A549 (cell line): Measurements from ENCODE around the gene MIB1. TPM values are rescaled to one million over a fixed set of nuclear protein-coding genes. Genes with fewer than 3 reads are reported as not detected.

Source experiments
- ATAC-seq, 2 experiments: fragments of 200-7000 bp in 1 of 2; fragments of >200 bp in 1 of 2; cut with Nextera tagmentation in 1 of 2; cut with Tn5 transposase in 1 of 2; 3 replicates each; pipeline versions ENCODE4 v1.8.0 to v1.9.1; 2018 to 2020; ENCODE audit warnings: mild to moderate bottlenecking in 1 of 2, moderate library complexity in 1 of 2
- CTCF ChIA-PET: fragments of 300-600 bp; sonication (Branson Sonifier 250); formaldehyde crosslinking; extraction: SDS; loops from one replicate; lab custom pipeline; 2021; ENCODE audit warnings: antibody characterized with exemption, inconsistent platforms; lab: Yijun Ruan, JAX
- POLR2A ChIA-PET: fragments of 350-600 bp; formaldehyde crosslinking; extraction: SDS; loops from one replicate; lab custom pipeline; 2021; ENCODE audit warnings: antibody characterized with exemption, inconsistent platforms; lab: Yijun Ruan, JAX
- DNase-seq, 2 experiments: peaks; one replicate each; pipeline versions ENCODE4 v3.0.0 to v3.0.0-alpha.2; 2011 to 2016; ENCODE audit warnings: low read depth in 1 of 2, low spot score in 1 of 2
- FAIRE-seq: peaks from 2 replicates; lab custom pipeline; 2011; peaks lifted over from hg19 to GRCh38; lab: Jason Lieb, UNC
- H3K27ac ChIP-seq, 2 experiments: fragments of >200 bp; sonication (Bioruptor Twin); formaldehyde crosslinking; 3 replicates each; pipeline ENCODE4 v1.5.1; 2016 to 2017
- H3K4me1 ChIP-seq: fragments of >200 bp; sonication (Bioruptor Twin); formaldehyde crosslinking; 3 replicates; pipeline ENCODE4 v1.6.1; 2016
- H3K4me2 ChIP-seq: fragments of >200 bp; sonication (Bioruptor Twin); formaldehyde crosslinking; 3 replicates; pipeline ENCODE4 v1.6.1; 2016
- H3K4me3 ChIP-seq: fragments of >200 bp; sonication (Bioruptor Twin); formaldehyde crosslinking; 3 replicates; pipeline ENCODE4 v1.5.1; 2016
- H3K9me3 ChIP-seq: fragments of >200 bp; sonication (Bioruptor Twin); formaldehyde crosslinking; 3 replicates; pipeline ENCODE4 v1.6.1; 2016
- CEBPB ChIP-seq, 2 experiments: fragments of >200 bp in 1 of 2; sonication (Bioruptor Twin) in 1 of 2; formaldehyde crosslinking in 1 of 2; IDR thresholded peaks; 2 replicates each; pipeline ENCODE4 v1.6.1; 2012 to 2016
- CHD4 ChIP-seq: fragments of 200-600 bp; sonication (generic); IDR thresholded peaks from 2 replicates; pipeline ENCODE4 v1.6.1; 2016; ENCODE audit warnings: antibody characterized with exemption, mild to moderate bottlenecking, borderline replicate concordance
- EHF ChIP-seq: fragments of 250-450 bp; sonication (Bioruptor Pico); IDR thresholded peaks from 2 replicates; pipeline ENCODE4 v1.5.0; 2020; ENCODE audit warnings: mild to moderate bottlenecking
- EHMT2 ChIP-seq: fragments of 200-600 bp; sonication (generic); IDR thresholded peaks from 2 replicates; pipeline ENCODE4 v1.6.1; 2016; ENCODE audit warnings: antibody characterized with exemption, low read depth, mild to moderate bottlenecking, moderate library complexity
- FOSL2 ChIP-seq, 2 experiments: fragments of 450-650 bp in 1 of 2; fragments of >200 bp in 1 of 2; sonication (Bioruptor Twin) in 1 of 2; formaldehyde crosslinking; IDR thresholded peaks; 2 replicates each; pipeline versions ENCODE4 v1.5.0 to v1.6.1; 2016 to 2020; ENCODE audit warnings: mild to moderate bottlenecking in 1 of 2, moderate library complexity in 1 of 2
- HES2 ChIP-seq: fragments of >200 bp; sonication (Bioruptor Twin); formaldehyde crosslinking; IDR thresholded peaks from 2 replicates; pipeline ENCODE4 v1.6.1; 2016
- HMGXB4 ChIP-seq: fragments of 250-450 bp; sonication (Bioruptor Pico); IDR thresholded peaks from 2 replicates; pipeline ENCODE4 v1.5.0; 2021; ENCODE audit warnings: mild to moderate bottlenecking, moderate library complexity, borderline replicate concordance
- HOXA7 ChIP-seq: fragments of 250-450 bp; sonication (Bioruptor Pico); IDR thresholded peaks from 2 replicates; pipeline ENCODE4 v1.5.0; 2020; ENCODE audit warnings: mild to moderate bottlenecking, moderate library complexity
- HOXB5 ChIP-seq: fragments of 250-450 bp; sonication (Bioruptor Pico); IDR thresholded peaks from 2 replicates; pipeline ENCODE4 v1.5.0; 2020; ENCODE audit warnings: mild to moderate bottlenecking, moderate library complexity
- KDM5A ChIP-seq: fragments of 200-600 bp; sonication (generic); IDR thresholded peaks from 2 replicates; pipeline ENCODE4 v1.6.1; 2016; ENCODE audit warnings: antibody characterized with exemption, mild to moderate bottlenecking
- NFE2L2 ChIP-seq: fragments of 150-350 bp; conservative IDR thresholded peaks from 2 replicates; pipeline ENCODE4 v1.6.1; 2014; ENCODE audit warnings: low read length
- NPAS2 ChIP-seq: fragments of 250-450 bp; sonication (Bioruptor Pico); IDR thresholded peaks from 2 replicates; pipeline ENCODE4 v1.8.0; 2022; ENCODE audit warnings: mild to moderate bottlenecking, moderate library complexity, borderline replicate concordance
- NR3C1 ChIP-seq: fragments of >200 bp; sonication (Bioruptor Twin); formaldehyde crosslinking; IDR thresholded peaks from 3 replicates; pipeline ENCODE4 v1.6.1; 2017
- POLR2A ChIP-seq: IDR thresholded peaks from 2 replicates; pipeline ENCODE4 v1.6.1; 2012; ENCODE audit warnings: mild to moderate bottlenecking, low read length
- RAD21 ChIP-seq, 2 experiments: fragments of >200 bp in 1 of 2; sonication (Bioruptor Twin) in 1 of 2; formaldehyde crosslinking in 1 of 2; IDR thresholded peaks in 1 of 2; conservative IDR thresholded peaks in 1 of 2; 2 replicates in 1 of 2; 3 replicates in 1 of 2; pipeline ENCODE4 v1.6.1; 2012 to 2018; ENCODE audit warnings: inconsistent platforms in 1 of 2
- SREBF2 ChIP-seq: fragments of 450-650 bp; IDR thresholded peaks from 2 replicates; pipeline ENCODE4 v1.6.1; 2014; ENCODE audit warnings: mild to moderate bottlenecking, moderate library complexity
- TP53 ChIP-seq: fragments of 250-450 bp; sonication (Bioruptor Pico); IDR thresholded peaks from 2 replicates; pipeline ENCODE4 v1.5.0; 2021; ENCODE audit warnings: mild to moderate bottlenecking, moderate library complexity
- USF2 ChIP-seq: fragments of 450-650 bp; IDR thresholded peaks from 2 replicates; pipeline ENCODE4 v1.6.1; 2014; ENCODE audit warnings: antibody characterized with exemption
- ZC3H11A ChIP-seq: fragments of 450-650 bp; IDR thresholded peaks from 2 replicates; pipeline ENCODE4 v1.6.1; 2014; ENCODE audit warnings: antibody characterized with exemption, mild to moderate bottlenecking
- ZFP36 ChIP-seq: fragments of 450-650 bp; IDR thresholded peaks from 2 replicates; pipeline ENCODE4 v1.6.1; 2014; ENCODE audit warnings: borderline replicate concordance; ENCODE audit not compliant: partially characterized antibody
- WGBS: methylation state at CpG from one replicate; pipeline ENCODE4 v1.1.6; 2017; ENCODE audit errors: missing lambda C conversion rate; 5-methylcytosine and 5-hydroxymethylcytosine counted together
- polyA plus RNA-seq, 4 experiments: library from polyadenylated mRNA; depleted of rRNA in 3 of 4; stranded (reverse); fragments of >200 nt; fragmentation: RNase III in 1 of 4; extraction: RNeasy Plus Mini Kit Qiagen cat#74134 plus additional on column Dnase treatment in 1 of 4; gene quantifications; 2 replicates in 3 of 4; 3 replicates in 1 of 4; pipeline ENCODE4 v1.2.3, GENCODE V29; 2011 to 2017
- TF ChIP-seq, protein P1 (sequence below): fragments of 250-450 bp; sonication (Bioruptor Pico); IDR thresholded peaks from 2 replicates; pipeline ENCODE4 v1.5.0; 2020; ENCODE audit warnings: low read depth, mild to moderate bottlenecking, moderate library complexity

The MIB1 gene
- polyA plus RNA-seq, 2 of the 4 experiments (the other 2 are of a cell fraction), result 9.6 to 22.2 TPM

DNA sequence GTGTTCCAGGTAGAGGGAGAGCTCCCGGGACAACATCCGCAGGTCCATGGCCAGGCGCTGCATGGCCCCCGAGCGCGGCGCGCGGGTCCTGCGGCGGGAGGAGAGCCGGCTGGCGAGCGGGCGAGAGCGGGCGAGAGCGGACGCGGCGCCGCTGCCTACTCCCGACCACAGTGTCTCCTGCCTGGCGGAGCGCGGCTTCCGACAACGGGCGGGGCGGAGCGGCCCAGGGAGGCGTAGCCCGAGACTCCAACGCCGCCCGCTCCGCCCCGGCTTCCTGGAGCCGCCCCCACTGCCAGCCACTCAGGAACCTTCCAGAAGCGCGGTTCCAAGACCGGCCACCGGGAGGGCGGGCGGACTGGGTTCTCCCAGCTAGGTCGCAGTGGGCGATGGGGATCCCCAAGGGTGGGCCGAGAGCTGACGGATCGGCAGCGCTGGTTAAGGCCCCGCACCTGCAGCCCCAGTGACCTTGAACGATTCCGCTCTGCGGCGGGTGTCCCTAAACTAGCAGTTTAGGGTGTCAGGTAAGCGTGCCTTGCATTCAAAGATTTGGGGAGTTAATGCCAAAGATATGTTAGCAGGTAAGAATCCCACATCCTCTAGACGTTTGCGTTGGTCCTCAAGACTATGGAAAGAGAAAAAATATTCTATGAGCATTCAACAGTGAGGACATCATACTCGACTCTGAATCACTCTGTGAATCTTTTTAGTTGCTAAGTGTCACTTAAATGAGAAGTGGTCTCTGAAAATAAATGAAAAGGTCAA lies 35.8 kb upstream of the MIB1 start, which contains the start of gene ABHD3 (continued):
- TF ChIP-seq USF2, result no peak
- no peak for TF ChIP-seq HOXB5 (CRISPR knock-in tag)
- no peak for TF ChIP-seq NR3C1
- TF ChIP-seq ZFP36, result no peak
- no peak for TF ChIP-seq EHMT2
- no peak for TF ChIP-seq HOXA7 (CRISPR knock-in tag)
- TF ChIP-seq EHF (CRISPR knock-in tag), result no peak
- TF ChIP-seq ZC3H11A, result no peak
- no peak for TF ChIP-seq HMGXB4 (CRISPR knock-in tag)
- no peak for TF ChIP-seq HES2
- TF ChIP-seq, all 56 proteins: peak for 6

DNA sequence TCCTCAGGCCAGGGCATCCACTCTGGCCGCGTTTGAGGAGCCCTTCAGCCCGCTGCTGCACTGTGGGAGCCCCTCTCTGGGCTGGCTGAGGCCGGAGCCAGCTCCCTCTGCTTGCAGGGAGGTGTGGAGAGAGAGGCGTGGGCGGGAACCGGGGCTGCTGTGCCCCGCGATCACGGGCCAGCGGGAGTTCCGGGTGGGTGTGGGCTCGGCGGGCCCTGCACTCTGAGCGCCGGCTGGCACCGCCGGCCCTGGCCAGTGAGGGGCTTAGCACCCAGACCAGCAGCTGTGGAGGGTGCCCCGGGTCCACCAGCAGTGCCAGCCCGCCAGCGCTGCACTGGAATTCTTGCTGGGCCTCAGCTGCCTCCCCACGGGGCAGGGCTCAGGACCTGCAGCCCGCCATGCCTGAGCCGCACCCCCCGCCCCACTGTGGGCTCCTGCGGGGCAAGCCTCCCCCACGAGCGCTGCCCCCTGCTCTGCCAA lies 34.2 kb upstream of the MIB1 start:
- TF ChIP-seq CHD4, result no peak
- no peak for TF ChIP-seq HOXB5 (CRISPR knock-in tag)
- TF ChIP-seq NFE2L2, result no peak
- no peak for TF ChIP-seq EHF (CRISPR knock-in tag)
- TF ChIP-seq NPAS2 (CRISPR knock-in tag), result no peak
- no peak for TF ChIP-seq ZFP36
- TF ChIP-seq SREBF2, result no peak
- TF ChIP-seq CEBPB (IDR thresholded peaks at IDR 0.05), result no peak
- TF ChIP-seq, protein P1, sequence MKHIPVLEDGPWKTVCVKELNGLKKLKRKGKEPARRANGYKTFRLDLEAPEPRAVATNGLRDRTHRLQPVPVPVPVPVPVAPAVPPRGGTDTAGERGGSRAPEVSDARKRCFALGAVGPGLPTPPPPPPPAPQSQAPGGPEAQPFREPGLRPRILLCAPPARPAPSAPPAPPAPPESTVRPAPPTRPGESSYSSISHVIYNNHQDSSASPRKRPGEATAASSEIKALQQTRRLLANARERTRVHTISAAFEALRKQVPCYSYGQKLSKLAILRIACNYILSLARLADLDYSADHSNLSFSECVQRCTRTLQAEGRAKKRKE (CRISPR knock-in tag), result no peak
- no peak for TF ChIP-seq RAD21 (conservative IDR thresholded peaks at IDR 0.05 in 1 of 2, IDR thresholded peaks at IDR 0.05 in 1 of 2)
- TF ChIP-seq EHMT2, result no peak
- TF ChIP-seq POLR2A, result no peak
- no peak for TF ChIP-seq USF2
- TF ChIP-seq FOSL2 (IDR thresholded peaks at IDR 0.05), result no peak
- no peak for TF ChIP-seq FOSL2 (CRISPR knock-in tag; IDR thresholded peaks at IDR 0.05)
- TF ChIP-seq KDM5A, result no peak
- no peak for TF ChIP-seq NR3C1
- no peak for TF ChIP-seq TP53 (CRISPR knock-in tag)
- H3K27ac ChIP-seq, result no peak overlapping the region
- no peak overlapping the region for H3K4me2 ChIP-seq
- H3K9me3 ChIP-seq, result no peaks in the 10 kb centered on the region
- DNase-seq (no peak), ATAC-seq (no peak), FAIRE-seq (no peak)
- ChIA-PET POLR2A (no interaction called here), CTCF (no interaction called here)
- peaks cover 11% of the 10 kb centered on the region; the same call in 2 of the 3 replicates for H3K4me1 ChIP-seq
- H3K4me3 ChIP-seq, result no peak overlapping the region
- no CpG with 5 or more reads among the region's 28 CpGs for WGBS
